HEK293 (cell line): ENCODE measurements around the gene CSNK1A1.
A peak's percentile ranks its signal among the peaks of the same experiment; 100 is the strongest.

Experiments used
- ATF2 ChIP-seq: fragments of 450-650 bp; formaldehyde crosslinking; IDR thresholded peaks from 2 replicates; pipeline ENCODE4 v1.5.1; 2016; ENCODE audit warnings: missing biosample characterization, missing genetic modification characterization, low read depth
- FEZF1 ChIP-seq: fragments of 450-650 bp; formaldehyde crosslinking; IDR thresholded peaks from 2 replicates; pipeline ENCODE4 v1.5.1; 2016; ENCODE audit warnings: missing biosample characterization, missing genetic modification characterization
- HOXC10 ChIP-seq: sonication (generic); formaldehyde crosslinking; IDR thresholded peaks from 2 replicates; pipeline ENCODE4 v1.8.1; 2023; ENCODE audit warnings: mild to moderate bottlenecking, missing genetic modification reagents
- KLF9 ChIP-seq: fragments of 450-650 bp; formaldehyde crosslinking; IDR thresholded peaks from 2 replicates; pipeline ENCODE4 v1.5.1; 2016; ENCODE audit warnings: missing biosample characterization, missing genetic modification characterization, low read depth
- SALL2 ChIP-seq: fragments of 450-650 bp; formaldehyde crosslinking; IDR thresholded peaks from 2 replicates; pipeline ENCODE4 v1.5.0; 2017; ENCODE audit warnings: missing biosample characterization, mild to moderate bottlenecking, missing genetic modification characterization, borderline replicate concordance
- YY2 ChIP-seq: fragments of 450-650 bp; formaldehyde crosslinking; IDR thresholded peaks from 2 replicates; pipeline ENCODE4 v1.5.1; 2016; ENCODE audit warnings: missing biosample characterization, missing genetic modification characterization
- ZBTB10 ChIP-seq: fragments of 450-650 bp; formaldehyde crosslinking; IDR thresholded peaks from 2 replicates; pipeline ENCODE4 v1.5.1; 2016; ENCODE audit warnings: missing biosample characterization, missing genetic modification characterization
- ZBTB17 ChIP-seq: fragments of 450-650 bp; formaldehyde crosslinking; IDR thresholded peaks from 2 replicates; pipeline ENCODE4 v1.5.1; 2016; ENCODE audit warnings: missing biosample characterization, missing genetic modification characterization
- ZFP3 ChIP-seq: fragments of 450-650 bp; formaldehyde crosslinking; IDR thresholded peaks from 2 replicates; pipeline ENCODE4 v1.5.1; 2016; ENCODE audit warnings: low read depth, missing biosample characterization, missing genetic modification characterization
- ZNF114 ChIP-seq: fragments of 450-650 bp; formaldehyde crosslinking; IDR thresholded peaks from 2 replicates; pipeline ENCODE4 v1.5.0; 2017; ENCODE audit warnings: missing biosample characterization, missing genetic modification characterization
- ZNF157 ChIP-seq: fragments of 450-650 bp; formaldehyde crosslinking; IDR thresholded peaks from 2 replicates; pipeline ENCODE4 v1.5.1; 2016; ENCODE audit warnings: missing biosample characterization, missing genetic modification characterization
- ZNF214 ChIP-seq: fragments of 450-650 bp; formaldehyde crosslinking; IDR thresholded peaks from 2 replicates; pipeline ENCODE4 v1.5.1; 2017; ENCODE audit warnings: missing biosample characterization, mild to moderate bottlenecking, missing genetic modification characterization, borderline replicate concordance
- ZNF23 ChIP-seq: fragments of 450-650 bp; formaldehyde crosslinking; IDR thresholded peaks from 2 replicates; pipeline ENCODE4 v1.5.1; 2016; ENCODE audit warnings: missing biosample characterization, missing genetic modification characterization, borderline replicate concordance
- ZNF248 ChIP-seq: fragments of 450-650 bp; formaldehyde crosslinking; IDR thresholded peaks from 2 replicates; pipeline ENCODE4 v1.5.1; 2017; ENCODE audit warnings: missing biosample characterization, missing genetic modification characterization
- ZNF280C ChIP-seq: fragments of 450-650 bp; formaldehyde crosslinking; IDR thresholded peaks from 2 replicates; pipeline ENCODE4 v1.5.1; 2016; ENCODE audit warnings: missing biosample characterization, missing genetic modification characterization
- ZNF324 ChIP-seq: fragments of 450-650 bp; formaldehyde crosslinking; IDR thresholded peaks from 2 replicates; pipeline ENCODE4 v1.5.1; 2016; ENCODE audit warnings: missing biosample characterization, missing genetic modification characterization
- ZNF335 ChIP-seq: fragments of 450-650 bp; formaldehyde crosslinking; conservative IDR thresholded peaks from 2 replicates; pipeline ENCODE4 v1.5.1; 2016; ENCODE audit warnings: missing biosample characterization, missing genetic modification characterization
- ZNF423 ChIP-seq: fragments of 450-650 bp; formaldehyde crosslinking; IDR thresholded peaks from 2 replicates; pipeline ENCODE4 v1.5.1; 2016; ENCODE audit warnings: missing biosample characterization, missing genetic modification characterization
- ZNF433 ChIP-seq: fragments of 450-650 bp; formaldehyde crosslinking; IDR thresholded peaks from 2 replicates; pipeline ENCODE4 v1.5.1; 2016; ENCODE audit warnings: missing biosample characterization, missing genetic modification characterization, low read depth
- ZNF473 ChIP-seq: fragments of 450-650 bp; formaldehyde crosslinking; IDR thresholded peaks from 2 replicates; pipeline ENCODE4 v1.5.1; 2017; ENCODE audit warnings: missing biosample characterization, missing genetic modification characterization
- ZNF501 ChIP-seq: fragments of 450-650 bp; formaldehyde crosslinking; IDR thresholded peaks from 2 replicates; pipeline ENCODE4 v1.5.1; 2016; ENCODE audit warnings: missing biosample characterization, missing genetic modification characterization
- ZNF549 ChIP-seq: fragments of 450-650 bp; IDR thresholded peaks from 2 replicates; pipeline ENCODE4 v1.5.1; 2018; ENCODE audit warnings: missing biosample characterization, missing genetic modification characterization, mild to moderate bottlenecking, inconsistent platforms, moderate library complexity
- ZNF585B ChIP-seq: fragments of 450-650 bp; formaldehyde crosslinking; IDR thresholded peaks from 2 replicates; pipeline ENCODE4 v1.5.1; 2016; ENCODE audit warnings: missing biosample characterization, missing genetic modification characterization
- ZNF654 ChIP-seq: fragments of 450-650 bp; formaldehyde crosslinking; IDR thresholded peaks from 2 replicates; pipeline ENCODE4 v1.5.1; 2016; ENCODE audit warnings: low read depth, missing biosample characterization, missing genetic modification characterization
- ZNF660 ChIP-seq: fragments of 450-650 bp; IDR thresholded peaks from 2 replicates; pipeline ENCODE4 v1.5.1; 2018; ENCODE audit warnings: missing biosample characterization, mild to moderate bottlenecking, missing genetic modification characterization
- ZNF670 ChIP-seq: fragments of 450-650 bp; formaldehyde crosslinking; IDR thresholded peaks from 2 replicates; pipeline ENCODE4 v1.5.1; 2016; ENCODE audit warnings: missing biosample characterization, missing genetic modification characterization, low read depth
- ZNF792 ChIP-seq: fragments of 450-650 bp; formaldehyde crosslinking; IDR thresholded peaks from 2 replicates; pipeline ENCODE4 v1.5.1; 2016; ENCODE audit warnings: missing biosample characterization, missing genetic modification characterization
- ZSCAN16 ChIP-seq: fragments of 450-650 bp; formaldehyde crosslinking; IDR thresholded peaks from 2 replicates; pipeline ENCODE4 v1.5.1; 2016; ENCODE audit warnings: missing biosample characterization, missing genetic modification characterization
- TF ChIP-seq, protein P1 (sequence below): fragments of 450-650 bp; formaldehyde crosslinking; IDR thresholded peaks from 2 replicates; pipeline ENCODE4 v1.5.1; 2017; ENCODE audit warnings: missing biosample characterization, missing genetic modification characterization
- TF ChIP-seq, protein P2 (sequence below): fragments of 450-650 bp; formaldehyde crosslinking; IDR thresholded peaks from 2 replicates; pipeline ENCODE4 v1.5.0; 2017; ENCODE audit warnings: missing biosample characterization, missing genetic modification characterization, borderline replicate concordance

Gene CSNK1A1

DNA sequence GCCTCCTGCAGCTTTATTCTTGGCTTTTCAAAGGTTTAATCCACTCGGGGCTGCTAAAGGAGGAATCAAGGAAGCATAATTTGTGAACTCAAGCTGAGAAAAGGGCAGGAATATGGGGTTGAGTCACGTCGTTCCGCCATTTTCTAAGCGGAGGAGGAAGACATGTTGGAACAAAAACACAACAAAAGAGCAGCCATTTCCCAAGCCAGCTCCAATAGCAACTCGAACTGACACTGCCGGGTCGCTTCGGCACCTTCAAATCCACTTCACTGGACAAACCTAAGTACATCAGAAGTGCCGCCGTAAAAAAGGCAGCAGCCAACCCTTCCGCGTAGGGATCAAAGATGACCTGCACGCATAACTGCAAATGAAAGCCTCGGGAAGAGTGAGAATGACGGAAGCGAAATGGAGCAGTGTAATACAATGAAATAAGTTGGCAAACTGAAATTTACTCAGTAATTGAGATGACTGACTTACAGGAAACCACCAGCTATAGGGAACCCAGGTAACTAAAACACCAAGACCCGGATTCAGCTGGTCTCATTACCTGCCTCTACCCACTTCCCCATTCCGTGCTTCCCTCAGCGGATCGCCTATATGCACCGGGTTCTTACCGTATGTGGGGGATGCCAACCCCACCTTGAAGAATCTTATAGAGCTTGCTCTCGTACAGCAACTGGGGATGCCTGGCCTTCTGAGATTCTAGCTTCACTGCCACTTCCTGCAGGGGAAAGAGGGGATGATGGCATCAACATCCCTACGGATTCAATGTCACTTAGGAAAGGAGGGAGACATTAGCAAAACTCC lies 1.6 kb downstream of the CSNK1A1 start (continued):
- TF ChIP-seq HOXC10 (CRISPR knock-in tag) (no peak), ZNF433 (tag by site-specific recombination) (no peak), KLF9 (tag by site-specific recombination) (no peak), ZNF660 (tag by site-specific recombination) (no peak; the same call in 1 of the 2 replicates), ZNF549 (tag by site-specific recombination) (no peak), ZFP3 (tag by site-specific recombination) (no peak), ZNF473 (tag by site-specific recombination) (no peak), ZNF670 (tag by site-specific recombination) (no peak), ZNF324 (tag by site-specific recombination) (no peak), ZNF280C (tag by site-specific recombination) (no peak), ZNF114 (tag by site-specific recombination) (no peak), ZNF423 (tag by site-specific recombination) (no peak), ZBTB17 (tag by site-specific recombination) (peak; percentile 98), ZNF248 (tag by site-specific recombination) (no peak), ZNF157 (tag by site-specific recombination) (no peak), ATF2 (tag by site-specific recombination) (no peak), ZNF585B (tag by site-specific recombination) (no peak), ZNF23 (no peak), ZSCAN16 (tag by site-specific recombination) (no peak), YY2 (tag by site-specific recombination) (peak; percentile 85), ZNF214 (tag by site-specific recombination) (no peak), ZNF501 (tag by site-specific recombination) (no peak; the same call in 1 of the 2 replicates), FEZF1 (peak; percentile 92), ZNF792 (tag by site-specific recombination) (no peak), ZNF654 (tag by site-specific recombination) (no peak), ZNF335 (tag by site-specific recombination) (no peak; the same call in 1 of the 2 replicates), ZBTB10 (tag by site-specific recombination) (no peak), SALL2 (tag by site-specific recombination) (no peak)
- TF ChIP-seq, protein P1, sequence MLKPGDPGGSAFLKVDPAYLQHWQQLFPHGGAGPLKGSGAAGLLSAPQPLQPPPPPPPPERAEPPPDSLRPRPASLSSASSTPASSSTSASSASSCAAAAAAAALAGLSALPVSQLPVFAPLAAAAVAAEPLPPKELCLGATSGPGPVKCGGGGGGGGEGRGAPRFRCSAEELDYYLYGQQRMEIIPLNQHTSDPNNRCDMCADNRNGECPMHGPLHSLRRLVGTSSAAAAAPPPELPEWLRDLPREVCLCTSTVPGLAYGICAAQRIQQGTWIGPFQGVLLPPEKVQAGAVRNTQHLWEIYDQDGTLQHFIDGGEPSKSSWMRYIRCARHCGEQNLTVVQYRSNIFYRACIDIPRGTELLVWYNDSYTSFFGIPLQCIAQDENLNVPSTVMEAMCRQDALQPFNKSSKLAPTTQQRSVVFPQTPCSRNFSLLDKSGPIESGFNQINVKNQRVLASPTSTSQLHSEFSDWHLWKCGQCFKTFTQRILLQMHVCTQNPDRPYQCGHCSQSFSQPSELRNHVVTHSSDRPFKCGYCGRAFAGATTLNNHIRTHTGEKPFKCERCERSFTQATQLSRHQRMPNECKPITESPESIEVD (tag by site-specific recombination), result no peak
- TF ChIP-seq, protein P2, sequence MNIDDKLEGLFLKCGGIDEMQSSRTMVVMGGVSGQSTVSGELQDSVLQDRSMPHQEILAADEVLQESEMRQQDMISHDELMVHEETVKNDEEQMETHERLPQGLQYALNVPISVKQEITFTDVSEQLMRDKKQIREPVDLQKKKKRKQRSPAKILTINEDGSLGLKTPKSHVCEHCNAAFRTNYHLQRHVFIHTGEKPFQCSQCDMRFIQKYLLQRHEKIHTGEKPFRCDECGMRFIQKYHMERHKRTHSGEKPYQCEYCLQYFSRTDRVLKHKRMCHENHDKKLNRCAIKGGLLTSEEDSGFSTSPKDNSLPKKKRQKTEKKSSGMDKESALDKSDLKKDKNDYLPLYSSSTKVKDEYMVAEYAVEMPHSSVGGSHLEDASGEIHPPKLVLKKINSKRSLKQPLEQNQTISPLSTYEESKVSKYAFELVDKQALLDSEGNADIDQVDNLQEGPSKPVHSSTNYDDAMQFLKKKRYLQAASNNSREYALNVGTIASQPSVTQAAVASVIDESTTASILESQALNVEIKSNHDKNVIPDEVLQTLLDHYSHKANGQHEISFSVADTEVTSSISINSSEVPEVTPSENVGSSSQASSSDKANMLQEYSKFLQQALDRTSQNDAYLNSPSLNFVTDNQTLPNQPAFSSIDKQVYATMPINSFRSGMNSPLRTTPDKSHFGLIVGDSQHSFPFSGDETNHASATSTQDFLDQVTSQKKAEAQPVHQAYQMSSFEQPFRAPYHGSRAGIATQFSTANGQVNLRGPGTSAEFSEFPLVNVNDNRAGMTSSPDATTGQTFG (tag by site-specific recombination), result no peak
